ENCODE data around the gene LRRC34. TPM values are rescaled to one million over a fixed set of nuclear protein-coding genes. Genes with fewer than 3 reads are reported as not detected.
A peak's percentile ranks its signal among the peaks of the same experiment; 100 is the strongest.

Gene LRRC34
- polyA plus RNA-seq, 1 donor (not counting 4 experiments of a cell fraction or from before 2014, with no cell fraction given) = 0.43 TPM

- Histone ChIP-seq H3K9ac (ENCODE audit: control insufficient read depth, extremely low read depth, insufficient read depth, low read length) (peak within 1 kb of the TSS; percentile 95), H3K4me2 (ENCODE audit: control insufficient read depth, extremely low read depth, insufficient read depth, low read depth, low read length) (peak within 1 kb of the TSS; percentile 95), H3K79me2 (ENCODE audit: control insufficient read depth, insufficient read depth, low read length) (no peaks in the 10 kb centered on the region), H3K9me1 (ENCODE audit: control insufficient read depth, extremely low read depth, insufficient read depth, low read length) (no peaks in the 10 kb centered on the region), H3K4me3 (ENCODE audit: control insufficient read depth in 2 of 3, extremely low read depth in 1 of 3, insufficient read depth in 2 of 3, low read depth in 1 of 3, low read length in 3 of 3) (peak within 1 kb of the TSS; percentile 74 to 89 (median 82)), H2AFZ (ENCODE audit: control insufficient read depth, low read length) (peak within 1 kb of the TSS; percentile 81), H4K20me1 (ENCODE audit: control insufficient read depth, extremely low read depth, insufficient read depth, low read length) (no peaks in the 10 kb centered on the region), H3K4me1 (ENCODE audit: control insufficient read depth, extremely low read depth, insufficient read depth, low read length) (peaks cover 3% of the 10 kb centered on the region), H3K27me3 (ENCODE audit: control insufficient read depth, extremely low read depth, insufficient read depth, low read length) (no peaks in the 10 kb centered on the region), H3K9me3 (ENCODE audit: control insufficient read depth, low read depth, low read length) (peaks cover 2% of the 10 kb centered on the region), H3K27ac (ENCODE audit: control insufficient read depth, insufficient read depth, low read length) (peak within 1 kb of the TSS; percentile 87), H3K36me3 (ENCODE audit: control insufficient read depth in 2 of 2, extremely low read depth in 1 of 2, insufficient read depth in 2 of 2, low read length in 2 of 2) (no peaks in the 10 kb centered on the region)
- dilution Hi-C loops (cut with MboI; ENCODE audit: extremely low pct_ligation_motif_present, low sequenced_read_pairs) = no loop called here
- DNase-seq (ENCODE audit: low read depth, low spot score) (peak; percentile 21), FAIRE-seq (no peak)
- TF ChIP-seq CTCF (optimal IDR thresholded peaks at IDR 0.05 in 1 of 3, IDR thresholded peaks at IDR 0.05 in 1 of 3, conservative IDR thresholded peaks at IDR 0.05 in 1 of 3; ENCODE audit: extremely low read depth in 1 of 3, insufficient read depth in 2 of 3, low read length in 3 of 3) = no peak
- TF ChIP-seq EZH2 (IDR thresholded peaks at IDR 0.05; ENCODE audit: low read length) = no peak
These were observed 47.7 kb downstream of the LRRC34 start, which contains the start of gene TERC for GRCh38 chr3:169764882-169765612. Gene TERC (minus strand): TSS chr3:169765060.

DNA sequence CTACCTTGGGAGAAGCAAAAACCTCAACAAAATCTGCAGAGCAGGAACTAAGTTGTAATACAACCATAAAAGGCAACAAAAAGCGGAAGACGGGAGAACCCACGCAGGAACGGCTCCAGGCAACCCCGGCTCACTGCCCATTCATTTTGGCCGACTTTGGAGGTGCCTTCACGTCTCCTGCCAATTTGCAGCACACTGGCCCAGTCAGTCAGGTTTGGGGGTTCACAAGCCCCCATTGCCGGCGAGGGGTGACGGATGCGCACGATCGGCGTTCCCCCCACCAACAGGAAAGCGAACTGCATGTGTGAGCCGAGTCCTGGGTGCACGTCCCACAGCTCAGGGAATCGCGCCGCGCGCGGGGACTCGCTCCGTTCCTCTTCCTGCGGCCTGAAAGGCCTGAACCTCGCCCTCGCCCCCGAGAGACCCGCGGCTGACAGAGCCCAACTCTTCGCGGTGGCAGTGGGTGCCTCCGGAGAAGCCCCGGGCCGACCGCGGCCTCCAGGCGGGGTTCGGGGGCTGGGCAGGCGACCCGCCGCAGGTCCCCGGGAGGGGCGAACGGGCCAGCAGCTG is 48.3 kb downstream of the LRRC34 start:
- Histone ChIP-seq H3K36me3 (ENCODE audit: control insufficient read depth in 2 of 2, extremely low read depth in 1 of 2, insufficient read depth in 2 of 2, low read length in 2 of 2) (no peaks in the 10 kb centered on the region), H3K4me2 (ENCODE audit: control insufficient read depth, extremely low read depth, insufficient read depth, low read depth, low read length) (peak overlapping the region; percentile 95), H3K9me3 (ENCODE audit: control insufficient read depth, low read depth, low read length) (peaks cover 2% of the 10 kb centered on the region), H3K79me2 (ENCODE audit: control insufficient read depth, insufficient read depth, low read length) (no peaks in the 10 kb centered on the region), H3K4me1 (ENCODE audit: control insufficient read depth, extremely low read depth, insufficient read depth, low read length) (peaks cover 8% of the 10 kb centered on the region), H3K9me1 (ENCODE audit: control insufficient read depth, extremely low read depth, insufficient read depth, low read length) (no peaks in the 10 kb centered on the region), H2AFZ (ENCODE audit: control insufficient read depth, low read length) (peak overlapping the region; percentile 81), H3K9ac (ENCODE audit: control insufficient read depth, extremely low read depth, insufficient read depth, low read length) (peak overlapping the region; percentile 95), H3K27me3 (ENCODE audit: control insufficient read depth, extremely low read depth, insufficient read depth, low read length) (no peaks in the 10 kb centered on the region), H4K20me1 (ENCODE audit: control insufficient read depth, extremely low read depth, insufficient read depth, low read length) (no peaks in the 10 kb centered on the region), H3K27ac (ENCODE audit: control insufficient read depth, insufficient read depth, low read length) (peak overlapping the region; percentile 87), H3K4me3 (ENCODE audit: control insufficient read depth in 2 of 3, extremely low read depth in 1 of 3, insufficient read depth in 2 of 3, low read depth in 1 of 3, low read length in 3 of 3) (peak overlapping the region; percentile 74 to 89 (median 82))
- TF ChIP-seq CTCF (optimal IDR thresholded peaks at IDR 0.05 in 1 of 3, IDR thresholded peaks at IDR 0.05 in 1 of 3, conservative IDR thresholded peaks at IDR 0.05 in 1 of 3; ENCODE audit: extremely low read depth in 1 of 3, insufficient read depth in 2 of 3, low read length in 3 of 3) = no peak
- TF ChIP-seq EZH2 (IDR thresholded peaks at IDR 0.05; ENCODE audit: low read length) = no peak
- dilution Hi-C loops (cut with MboI; ENCODE audit: extremely low pct_ligation_motif_present, low sequenced_read_pairs) = no loop called here
- FAIRE-seq = no peak
- DNase-seq (ENCODE audit: low read depth, low spot score) = no peak
